ENCODE data around the gene ACTR5.
"Not testable (repeated sequence)": the region's sequence is repeated elsewhere in the genome, so short reads cannot be mapped to it uniquely, and the experiment has no call there.

ACTR5 gene

GRCh38 chr20:38766071-38766470, 17.8 kb downstream of the ACTR5 start:
- no peak for DNase-seq (ENCODE audit: low read depth)

GRCh38 chr20:38769376-38770295, 21.4 kb downstream of the ACTR5 start:
- DNase-seq (ENCODE audit: low read depth) = no peak

GRCh38 chr20:38770546-38770945, 22.3 kb downstream of the ACTR5 start:
- no peak for DNase-seq (ENCODE audit: low read depth)

GRCh38 chr20:38770970-38771369, 22.7 kb downstream of the ACTR5 start:
- no peak for DNase-seq (ENCODE audit: low read depth)

GRCh38 chr20:38771621-38772020, 23.4 kb downstream of the ACTR5 start:
- DNase-seq (ENCODE audit: low read depth) = no peak

GRCh38 chr20:38774167-38774566, 25.9 kb downstream of the ACTR5 start:
- no peak for DNase-seq (ENCODE audit: low read depth)

GRCh38 chr20:38776363-38776762, 28.1 kb downstream of the ACTR5 start:
- no peak for DNase-seq (ENCODE audit: low read depth)

- no peak for DNase-seq (ENCODE audit: low read depth)
Measured at GRCh38 chr20:38779247-38780097, 31.2 kb downstream of the ACTR5 start.

- no peak for DNase-seq (ENCODE audit: low read depth)
Measured at GRCh38 chr20:38782275-38782674, 34.0 kb downstream of the ACTR5 start.

GRCh38 chr20:38787870-38788269, 39.6 kb downstream of the ACTR5 start:
- no peak for DNase-seq (ENCODE audit: low read depth)

GRCh38 chr20:38789503-38790199, 41.4 kb downstream of the ACTR5 start:
- DNase-seq (ENCODE audit: low read depth) = no peak

GRCh38 chr20:38790200-38791053, 42.2 kb downstream of the ACTR5 start:
- DNase-seq (ENCODE audit: low read depth) = no peak

- no peak for DNase-seq (ENCODE audit: low read depth)
Measured at GRCh38 chr20:38791291-38791690, 43.0 kb downstream of the ACTR5 start.

- no peak for DNase-seq (ENCODE audit: low read depth)
Measured at GRCh38 chr20:38791940-38792339, 43.7 kb downstream of the ACTR5 start.

- DNase-seq (ENCODE audit: low read depth) = not testable (repeated sequence)
Measured at GRCh38 chr20:38794057-38794456, 45.8 kb downstream of the ACTR5 start.

GRCh38 chr20:38798266-38798665, 50.0 kb downstream of the ACTR5 start:
- DNase-seq (ENCODE audit: low read depth) = no peak

- DNase-seq (ENCODE audit: low read depth) = no peak
Measured at GRCh38 chr20:38799203-38799602, 50.9 kb downstream of the ACTR5 start.

GRCh38 chr20:38800882-38801281, 52.6 kb downstream of the ACTR5 start:
- DNase-seq (ENCODE audit: low read depth) = no peak

- no peak for DNase-seq (ENCODE audit: low read depth)
Measured at GRCh38 chr20:38804221-38804620, 56.0 kb downstream of the ACTR5 start.

- no peak for DNase-seq (ENCODE audit: low read depth)
Measured at GRCh38 chr20:38804682-38805501, 56.6 kb downstream of the ACTR5 start.

Measured in fibroblast of gingiva (primary cell).